SK-N-MC (cell line): ENCODE data around the gene MOG.

ENCODE experiments used
- DNase-seq: peaks from one replicate; pipeline ENCODE4 v3.0.0-alpha.2; 2011; ENCODE audit warnings: low read depth, low spot score
- H3K27ac ChIP-seq: fragments of 200-600 bp; sonication (generic); 2 replicates; pipeline ENCODE4 v1.5.1; 2016; ENCODE audit warnings: mixed run types
- H3K36me3 ChIP-seq: fragments of 200-600 bp; sonication (generic); 2 replicates; pipeline ENCODE4 v1.6.1; 2017; ENCODE audit warnings: antibody characterized with exemption, low read length, mixed read lengths; ENCODE audit not compliant: insufficient read depth
- H3K4me3 ChIP-seq: fragments of 200-600 bp; sonication (generic); 2 replicates; pipeline ENCODE4 v1.5.1; 2016
- H3K9ac ChIP-seq: fragments of 200-600 bp; sonication (generic); 2 replicates; pipeline ENCODE4 v1.8.0; 2017; ENCODE audit warnings: mixed run types, mixed read lengths; ENCODE audit not compliant: insufficient read length
- H3K9me3 ChIP-seq: fragments of 200-600 bp; sonication (generic); 2 replicates; pipeline ENCODE4 v1.6.1; 2017; ENCODE audit warnings: low read depth, mild to moderate bottlenecking, antibody characterized with exemption, low read length, moderate library complexity, mixed read lengths
- EZH2 ChIP-seq: fragments of 200-600 bp; sonication (generic); IDR thresholded peaks from one replicate; pipeline ENCODE4 v1.6.1; 2017; ENCODE audit warnings: antibody characterized with exemption
- FOXP2 ChIP-seq: optimal IDR thresholded peaks from 2 replicates; pipeline ENCODE3; 2011; ENCODE audit warnings: mild to moderate bottlenecking, moderate library complexity; ENCODE audit not compliant: insufficient read depth; ENCODE audit errors: extremely low read length, control extremely low read depth
- POLR2AphosphoS5 ChIP-seq: IDR thresholded peaks from 2 replicates; pipeline ENCODE4 v1.6.1; 2012; ENCODE audit warnings: mild to moderate bottlenecking, low read depth, low read length, borderline replicate concordance

MOG gene

DNA sequence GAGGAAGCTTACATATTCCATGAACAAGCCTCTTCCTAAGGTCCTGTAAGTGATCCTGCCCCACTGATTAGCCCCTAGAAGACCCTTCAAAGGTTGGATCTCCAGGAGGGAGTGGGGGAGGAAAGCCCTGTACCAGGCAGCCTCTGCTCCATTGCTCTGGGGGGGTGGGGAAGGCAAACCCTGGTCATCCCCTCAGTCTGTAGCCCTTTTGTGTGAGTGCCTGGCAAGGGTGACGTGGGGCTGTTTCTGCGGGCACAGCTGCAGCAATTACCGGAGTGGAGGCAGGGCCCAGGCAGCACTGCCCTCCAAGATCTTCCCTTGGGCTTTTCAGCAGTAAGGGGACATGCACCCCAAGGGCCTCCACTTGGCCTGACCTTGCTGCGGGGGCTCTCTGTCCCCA is at the start of gene MOG:
Gene MOG, plus strand, starts transcription at position 295 of the 400 bp plus-strand sequence. CDS start 118 bp downstream, outside the sequence.
- no peak within 1 kb of the TSS for H3K4me3 ChIP-seq
- no peak within 1 kb of the TSS for H3K27ac ChIP-seq
- no peak within 1 kb of the TSS for H3K9ac ChIP-seq
- TF ChIP-seq FOXP2 (no peak), EZH2 (no peak), POLR2AphosphoS5 (no peak)
- no peaks in the 10 kb centered on the region for H3K36me3 ChIP-seq
- DNase-seq, result no peak
- H3K9me3 ChIP-seq, result no peaks in the 10 kb centered on the region

DNA sequence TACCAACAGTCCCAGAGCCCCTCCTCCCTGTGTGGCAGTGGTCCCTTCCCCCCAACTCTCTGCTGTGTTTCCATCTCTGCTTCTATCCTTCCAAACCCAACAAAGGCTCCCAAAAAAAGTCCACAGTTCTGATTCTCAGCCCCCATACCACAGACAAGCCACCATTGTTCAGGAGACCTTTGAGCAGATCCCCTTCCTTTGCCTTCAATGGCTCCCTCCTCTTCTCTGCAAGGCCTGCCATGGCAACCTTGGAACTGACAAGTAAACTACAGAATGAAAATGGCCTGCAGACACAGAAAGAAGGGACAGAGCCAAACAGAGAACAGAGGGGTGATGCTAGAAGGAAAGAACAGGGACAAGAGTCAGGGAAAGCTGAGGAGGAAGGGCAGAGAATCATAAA is 48.8 kb upstream of the MOG start:
- peaks cover 23% of the 10 kb centered on the region for H3K36me3 ChIP-seq
- H3K4me3 ChIP-seq, result no peak overlapping the region
- DNase-seq, result no peak
- no peaks in the 10 kb centered on the region for H3K9me3 ChIP-seq
- no peak for TF ChIP-seq EZH2
- TF ChIP-seq FOXP2, result no peak
- no peak for TF ChIP-seq POLR2AphosphoS5
- H3K27ac ChIP-seq, result no peak overlapping the region
- no peak overlapping the region for H3K9ac ChIP-seq

GRCh38 chr6:29610540-29610939 is 46.4 kb upstream of the MOG start:
- TF ChIP-seq POLR2AphosphoS5 (no peak), EZH2 (no peak), FOXP2 (no peak)
- Histone ChIP-seq H3K9ac (no peak overlapping the region), H3K4me3 (no peak overlapping the region), H3K9me3 (no peaks in the 10 kb centered on the region), H3K36me3 (peaks cover 30% of the 10 kb centered on the region), H3K27ac (no peak overlapping the region)
- no peak for DNase-seq

- Histone ChIP-seq H3K36me3 (peaks cover 30% of the 10 kb centered on the region), H3K9me3 (no peaks in the 10 kb centered on the region), H3K27ac (no peak overlapping the region), H3K4me3 (no peak overlapping the region), H3K9ac (no peak overlapping the region)
- DNase-seq, result no peak
- TF ChIP-seq POLR2AphosphoS5 (no peak), EZH2 (no peak), FOXP2 (no peak)
Measured at GRCh38 chr6:29611426-29611825, 45.5 kb upstream of the MOG start.

GRCh38 chr6:29617782-29618554 is 38.9 kb upstream of the MOG start:
- H3K9ac ChIP-seq, result no peak overlapping the region
- peaks cover 33% of the 10 kb centered on the region for H3K36me3 ChIP-seq
- TF ChIP-seq EZH2, result no peak
- no peak for TF ChIP-seq POLR2AphosphoS5
- no peak for TF ChIP-seq FOXP2
- no peak overlapping the region for H3K4me3 ChIP-seq
- H3K27ac ChIP-seq, result no peak overlapping the region
- DNase-seq, result no peak
- H3K9me3 ChIP-seq, result no peaks in the 10 kb centered on the region

DNA sequence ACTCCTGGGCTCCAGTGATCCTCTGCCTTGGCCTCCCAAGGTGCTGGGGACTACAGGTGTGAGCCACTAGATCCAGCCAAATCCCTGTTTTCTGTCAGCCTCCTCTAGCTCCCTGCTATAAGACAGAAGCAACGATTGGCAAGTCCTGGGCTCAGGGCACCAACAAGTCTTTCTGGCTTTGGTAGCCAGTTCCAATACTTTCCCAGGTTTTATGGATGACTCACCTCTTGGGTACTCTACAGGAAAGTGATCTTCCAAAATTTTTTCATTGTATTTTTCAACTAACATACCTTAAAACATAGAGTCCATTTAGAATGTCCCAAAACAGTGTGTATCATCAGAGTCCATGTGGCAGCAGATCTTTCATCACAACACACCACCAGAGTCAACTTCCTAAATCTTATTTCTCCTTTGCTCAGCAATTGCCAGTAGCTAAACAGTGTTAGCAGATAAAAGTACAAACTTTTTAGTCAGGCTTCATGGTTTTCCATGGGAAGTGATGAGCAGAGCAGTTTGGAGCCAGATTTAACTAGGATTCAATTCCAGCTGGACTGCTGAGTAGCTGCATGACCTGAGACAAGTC is 37.2 kb upstream of the MOG start:
- H3K9ac ChIP-seq, result no peak overlapping the region
- no peaks in the 10 kb centered on the region for H3K9me3 ChIP-seq
- no peak overlapping the region for H3K27ac ChIP-seq
- DNase-seq, result no peak
- no peak for TF ChIP-seq POLR2AphosphoS5
- no peak for TF ChIP-seq FOXP2
- TF ChIP-seq EZH2, result no peak
- H3K36me3 ChIP-seq, result peaks cover 27% of the 10 kb centered on the region; the same call in 1 of the 2 replicates
- H3K4me3 ChIP-seq, result no peak overlapping the region

- TF ChIP-seq EZH2, result no peak
- TF ChIP-seq POLR2AphosphoS5, result no peak
- TF ChIP-seq FOXP2, result no peak
- no peak for DNase-seq
- Histone ChIP-seq H3K9ac (no peak overlapping the region), H3K4me3 (no peak overlapping the region), H3K36me3 (peaks cover 27% of the 10 kb centered on the region; the same call in 1 of the 2 replicates), H3K27ac (no peak overlapping the region), H3K9me3 (no peaks in the 10 kb centered on the region)
Measured at GRCh38 chr6:29620630-29621029, 36.3 kb upstream of the MOG start.

- H3K9me3 ChIP-seq, result no peaks in the 10 kb centered on the region
- no peak overlapping the region for H3K9ac ChIP-seq
- no peak for TF ChIP-seq FOXP2
- H3K36me3 ChIP-seq, result peaks cover 24% of the 10 kb centered on the region; the same call in 1 of the 2 replicates
- peak overlapping the region; percentile 35 for H3K4me3 ChIP-seq
- DNase-seq, result no peak
- H3K27ac ChIP-seq, result no peak overlapping the region
Measured at GRCh38 chr6:29624520-29624961, 32.4 kb upstream of the MOG start.
